IPS-11a (cell line): ENCODE data around the gene LPP.

ENCODE experiments used
- H3K4me3 ChIP-seq: one replicate; pipeline ENCODE4 v1.5.1; 2013; ENCODE audit warnings: low read depth, low read length, control low read depth

Gene LPP

GRCh38 chr3:188196232-188196990 is 42.5 kb downstream of the LPP start:
- H3K4me3 ChIP-seq = no peak overlapping the region

- H3K4me3 ChIP-seq = no peak overlapping the region
Observed at GRCh38 chr3:188197388-188197847, 43.5 kb downstream of the LPP start.

- no peak overlapping the region for H3K4me3 ChIP-seq
Observed at GRCh38 chr3:188198001-188198400, 44.0 kb downstream of the LPP start.

GRCh38 chr3:188198760-188199327 is 44.9 kb downstream of the LPP start:
- H3K4me3 ChIP-seq = no peak overlapping the region

GRCh38 chr3:188199386-188199785 is 45.4 kb downstream of the LPP start:
- H3K4me3 ChIP-seq = no peak overlapping the region

GRCh38 chr3:188200481-188200880 is 46.5 kb downstream of the LPP start:
- no peak overlapping the region for H3K4me3 ChIP-seq

GRCh38 chr3:188202358-188203138 is 48.6 kb downstream of the LPP start:
- H3K4me3 ChIP-seq = no peak overlapping the region

- H3K4me3 ChIP-seq = no peak overlapping the region
Observed at GRCh38 chr3:188204526-188204925, 50.6 kb downstream of the LPP start.

GRCh38 chr3:188205992-188206416 is 52.0 kb downstream of the LPP start:
- no peak overlapping the region for H3K4me3 ChIP-seq

GRCh38 chr3:188206787-188207186 is 52.8 kb downstream of the LPP start:
- H3K4me3 ChIP-seq = no peak overlapping the region

- H3K4me3 ChIP-seq = no peak overlapping the region
Observed at GRCh38 chr3:188207941-188208515, 54.1 kb downstream of the LPP start.

GRCh38 chr3:188208516-188208981 is 54.6 kb downstream of the LPP start:
- H3K4me3 ChIP-seq = no peak overlapping the region

- no peak overlapping the region for H3K4me3 ChIP-seq
Observed at GRCh38 chr3:188209034-188209433, 55.1 kb downstream of the LPP start.

- H3K4me3 ChIP-seq = no peak overlapping the region
Observed at GRCh38 chr3:188209740-188210139, 55.8 kb downstream of the LPP start.

- no peak overlapping the region for H3K4me3 ChIP-seq
Observed at GRCh38 chr3:188211476-188211875, 57.5 kb downstream of the LPP start.

- no peak overlapping the region for H3K4me3 ChIP-seq
Observed at GRCh38 chr3:188212308-188212969, 58.5 kb downstream of the LPP start.

- no peak overlapping the region for H3K4me3 ChIP-seq
Observed at GRCh38 chr3:188214442-188214841, 60.5 kb downstream of the LPP start.

GRCh38 chr3:188215129-188215528 is 61.2 kb downstream of the LPP start:
- no peak overlapping the region for H3K4me3 ChIP-seq

GRCh38 chr3:188217011-188217463 is 63.1 kb downstream of the LPP start:
- no peak overlapping the region for H3K4me3 ChIP-seq

- H3K4me3 ChIP-seq = no peak overlapping the region
Observed at GRCh38 chr3:188217726-188218125, 63.8 kb downstream of the LPP start.

- H3K4me3 ChIP-seq = no peak overlapping the region
Observed at GRCh38 chr3:188218603-188219002, 64.6 kb downstream of the LPP start.
